DND-41 (cell line): ENCODE data around the gene DHRSX.
"Not testable (repeated sequence)": the region's sequence is repeated elsewhere in the genome, so short reads cannot be mapped to it uniquely, and the experiment has no call there.

ENCODE experiments used
- ATAC-seq: fragments of 200-7000 bp; cut with Tn5 transposase; 3 replicates; pipeline ENCODE4 v1.9.1; 2021; ENCODE audit warnings: low read depth; ENCODE audit not compliant: insufficient read depth
- DNase-seq: peaks from one replicate; pipeline ENCODE4 v3.0.0-alpha.2; 2020
- H2AFZ ChIP-seq: 2 replicates; pipeline ENCODE4 v1.6.0; 2012; ENCODE audit warnings: low read depth, low read length
- H3K27ac ChIP-seq: 2 replicates; pipeline ENCODE4 v1.5.1; 2012; ENCODE audit warnings: low read length, inconsistent platforms
- H3K27me3 ChIP-seq: fragments of 200-600 bp; sonication (generic); 2 replicates; pipeline ENCODE4 v1.6.0; 2012; ENCODE audit warnings: low read length, mild to moderate bottlenecking, inconsistent platforms; ENCODE audit not compliant: insufficient read depth, poor library complexity
- H3K36me3 ChIP-seq: 2 replicates; pipeline ENCODE4 v1.5.1; 2012; ENCODE audit warnings: low read length, inconsistent platforms; ENCODE audit not compliant: insufficient read depth
- H3K4me1 ChIP-seq: 2 replicates; pipeline ENCODE4 v1.5.1; 2012; ENCODE audit warnings: mild to moderate bottlenecking, low read length; ENCODE audit not compliant: insufficient read depth
- H3K4me2 ChIP-seq: 2 replicates; pipeline ENCODE4 v1.6.0; 2012; ENCODE audit warnings: mild to moderate bottlenecking, moderate library complexity, low read length, inconsistent platforms; ENCODE audit not compliant: insufficient read depth
- H3K4me3 ChIP-seq, 2 experiments: fragments of 200-600 bp in 1 of 2; shearing (Covaris generic) in 1 of 2; 2 replicates each; pipeline ENCODE4 v1.5.1; 2012 to 2016; ENCODE audit warnings: inconsistent platforms in 2 of 2, low read length in 2 of 2, mild to moderate bottlenecking in 2 of 2, low read depth in 1 of 2, moderate library complexity in 1 of 2
- H3K79me2 ChIP-seq: 2 replicates; pipeline ENCODE4 v1.6.0; 2012; ENCODE audit warnings: low read length, inconsistent platforms; ENCODE audit not compliant: insufficient read depth
- H3K9ac ChIP-seq: 2 replicates; pipeline ENCODE4 v1.6.0; 2012; ENCODE audit warnings: low read depth, mild to moderate bottlenecking, inconsistent platforms, low read length, moderate library complexity
- H3K9me3 ChIP-seq: 2 replicates; pipeline ENCODE4 v1.5.1; 2012; ENCODE audit warnings: low read length, moderate library complexity, mild to moderate bottlenecking, inconsistent platforms; ENCODE audit not compliant: insufficient read depth, severe bottlenecking
- H4K20me1 ChIP-seq: 2 replicates; pipeline ENCODE4 v1.6.0; 2012; ENCODE audit warnings: low read length; ENCODE audit not compliant: insufficient read depth
- EZH2 ChIP-seq: IDR thresholded peaks from 3 replicates; pipeline ENCODE4 v1.6.1; 2012; ENCODE audit warnings: borderline replicate concordance, low read depth, mild to moderate bottlenecking, moderate library complexity, low read length, inconsistent platforms; ENCODE audit not compliant: severe bottlenecking
- TF ChIP-seq, protein P1 (sequence below): IDR thresholded peaks from 2 replicates; pipeline ENCODE4 v1.5.1; 2012; ENCODE audit warnings: borderline replicate concordance, low read length, moderate library complexity, mild to moderate bottlenecking; ENCODE audit not compliant: poor library complexity, severe bottlenecking; ENCODE audit errors: extremely low read depth

DHRSX gene

DNA sequence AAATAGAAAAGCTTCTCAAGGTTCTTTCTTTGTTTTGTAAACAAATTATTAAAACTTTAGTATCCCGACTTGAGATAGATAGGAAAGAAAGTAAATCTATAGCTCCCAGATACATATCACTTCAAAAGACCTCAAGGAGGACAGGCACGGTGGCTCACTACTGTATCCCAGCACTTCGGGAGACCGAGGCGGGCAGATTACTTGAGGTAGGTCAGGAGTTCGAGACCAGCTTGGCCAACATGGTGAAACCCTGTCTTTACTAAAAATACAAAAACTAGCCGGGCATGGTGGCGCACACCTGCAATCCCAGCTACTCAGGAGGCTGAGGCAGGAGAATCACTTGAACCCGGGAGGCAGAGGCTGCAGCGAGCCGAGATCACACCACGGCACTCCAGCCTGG, 260.0 kb downstream of the DHRSX start:
- H3K9me3 ChIP-seq, H3K27me3 ChIP-seq, ATAC-seq, H3K4me2 ChIP-seq, H2AFZ ChIP-seq, H3K4me3 ChIP-seq, H3K27ac ChIP-seq, H3K36me3 ChIP-seq, H3K9ac ChIP-seq, H4K20me1 ChIP-seq, H3K4me1 ChIP-seq, H3K79me2 ChIP-seq, DNase-seq: not testable (repeated sequence)

DNA sequence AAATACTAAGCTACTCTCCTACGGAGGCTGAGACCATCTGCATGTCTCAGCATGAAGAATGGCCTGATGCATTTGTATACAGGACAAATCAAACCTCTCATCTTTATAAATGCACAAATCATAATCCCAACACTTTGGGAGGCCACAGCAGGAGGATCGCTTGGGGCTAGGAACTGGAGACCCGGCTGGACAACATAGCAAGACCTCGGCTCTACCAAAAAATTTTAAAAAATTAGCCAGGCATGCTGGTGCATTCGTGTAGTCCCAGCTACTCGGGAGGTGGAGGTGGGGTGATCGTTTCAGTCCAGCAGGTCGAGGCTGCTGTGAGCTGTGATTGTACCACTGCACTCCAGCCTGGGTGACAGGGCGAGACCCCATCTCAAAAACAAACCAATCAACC, 262.8 kb downstream of the DHRSX start:
- TF ChIP-seq, protein P1, sequence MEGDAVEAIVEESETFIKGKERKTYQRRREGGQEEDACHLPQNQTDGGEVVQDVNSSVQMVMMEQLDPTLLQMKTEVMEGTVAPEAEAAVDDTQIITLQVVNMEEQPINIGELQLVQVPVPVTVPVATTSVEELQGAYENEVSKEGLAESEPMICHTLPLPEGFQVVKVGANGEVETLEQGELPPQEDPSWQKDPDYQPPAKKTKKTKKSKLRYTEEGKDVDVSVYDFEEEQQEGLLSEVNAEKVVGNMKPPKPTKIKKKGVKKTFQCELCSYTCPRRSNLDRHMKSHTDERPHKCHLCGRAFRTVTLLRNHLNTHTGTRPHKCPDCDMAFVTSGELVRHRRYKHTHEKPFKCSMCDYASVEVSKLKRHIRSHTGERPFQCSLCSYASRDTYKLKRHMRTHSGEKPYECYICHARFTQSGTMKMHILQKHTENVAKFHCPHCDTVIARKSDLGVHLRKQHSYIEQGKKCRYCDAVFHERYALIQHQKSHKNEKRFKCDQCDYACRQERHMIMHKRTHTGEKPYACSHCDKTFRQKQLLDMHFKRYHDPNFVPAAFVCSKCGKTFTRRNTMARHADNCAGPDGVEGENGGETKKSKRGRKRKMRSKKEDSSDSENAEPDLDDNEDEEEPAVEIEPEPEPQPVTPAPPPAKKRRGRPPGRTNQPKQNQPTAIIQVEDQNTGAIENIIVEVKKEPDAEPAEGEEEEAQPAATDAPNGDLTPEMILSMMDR, result no peak
- no peak for TF ChIP-seq EZH2
- ATAC-seq, result no peak
- H3K9ac ChIP-seq, result no peak overlapping the region

DNA sequence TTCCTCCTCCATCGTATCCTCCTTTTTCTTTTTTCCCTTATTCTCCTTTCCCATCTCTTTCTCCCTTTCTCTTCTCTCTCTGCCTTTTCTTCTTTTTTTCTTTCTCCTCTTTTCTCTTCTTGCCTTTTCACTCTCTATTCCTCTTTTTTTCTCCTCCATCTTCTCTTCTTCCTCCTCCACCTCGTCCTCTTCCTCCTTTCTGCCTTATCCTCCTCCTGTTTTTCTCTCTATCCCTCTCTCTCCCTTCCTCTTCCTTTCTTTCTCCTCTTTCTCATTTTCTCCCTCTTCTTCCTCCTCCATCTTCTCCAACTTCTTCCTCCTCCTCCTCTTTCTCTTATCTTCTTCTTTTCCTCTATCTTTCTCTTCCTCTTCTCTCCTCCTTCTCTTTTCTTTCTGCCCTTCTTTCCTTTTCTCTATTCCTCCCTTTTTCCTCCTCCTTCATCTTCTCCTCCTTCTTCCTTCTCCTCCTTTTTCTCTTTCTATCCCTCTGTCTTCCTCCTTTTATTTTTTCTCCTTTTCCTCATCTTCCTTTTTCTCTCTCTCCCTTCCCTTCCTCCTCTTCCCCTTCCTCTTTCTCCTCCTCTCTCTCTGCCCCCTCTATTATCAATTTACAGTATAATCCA, 269.1 kb downstream of the DHRSX start:
- H3K9me3 ChIP-seq, result no peaks in the 10 kb centered on the region
- no peaks in the 10 kb centered on the region for H3K27me3 ChIP-seq
- H3K4me2 ChIP-seq, result no peak overlapping the region
- ATAC-seq (no peak), DNase-seq (no peak)
- H2AFZ ChIP-seq, result no peak overlapping the region
- peaks cover 12% of the 10 kb centered on the region for H3K36me3 ChIP-seq
- peaks cover 10% of the 10 kb centered on the region; the same call in 1 of the 2 replicates for H4K20me1 ChIP-seq
- peaks cover 4% of the 10 kb centered on the region; the same call in 1 of the 2 replicates for H3K4me1 ChIP-seq
- no peak overlapping the region for H3K27ac ChIP-seq
- H3K9ac ChIP-seq, result no peak overlapping the region
- H3K4me3 ChIP-seq, result no peak overlapping the region
- no peaks in the 10 kb centered on the region for H3K79me2 ChIP-seq
- TF ChIP-seq, protein P1, result no peak
- TF ChIP-seq EZH2, result no peak

More for the DNA sequence above, 262.8 kb downstream of the DHRSX start:
- Histone ChIP-seq H3K27ac (no peak overlapping the region), H3K36me3 (no peaks in the 10 kb centered on the region), H3K9me3 (no peaks in the 10 kb centered on the region), H3K4me1 (no peaks in the 10 kb centered on the region), H3K79me2 (no peaks in the 10 kb centered on the region), H3K4me2 (no peak overlapping the region), H3K27me3 (no peaks in the 10 kb centered on the region), H2AFZ (no peak overlapping the region), H3K4me3 (no peak overlapping the region), H4K20me1 (peaks cover 5% of the 10 kb centered on the region; the same call in 1 of the 2 replicates)
- DNase-seq, result no peak

DNA sequence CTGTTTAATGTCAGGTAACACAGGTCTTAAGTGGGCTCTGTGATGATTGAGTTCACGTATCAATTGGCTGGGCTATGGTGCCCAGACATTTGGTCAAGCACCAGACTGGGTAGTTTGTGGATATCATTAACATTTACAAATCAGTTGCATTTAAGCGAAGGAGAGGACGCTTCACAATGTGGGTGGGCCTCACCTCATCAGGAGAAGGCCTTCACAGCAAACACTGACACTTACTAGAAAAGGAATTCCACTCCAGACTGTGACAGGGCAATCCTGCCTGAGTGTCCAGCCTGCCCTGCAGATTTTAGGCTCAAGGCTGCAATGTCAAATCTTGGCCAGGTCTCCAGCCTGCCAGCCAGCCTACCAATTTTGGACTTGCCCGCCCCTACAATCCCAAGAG, 270.3 kb downstream of the DHRSX start:
- Histone ChIP-seq H3K9ac (no peak overlapping the region), H3K4me1 (peaks cover 4% of the 10 kb centered on the region; the same call in 1 of the 2 replicates), H3K36me3 (peaks cover 12% of the 10 kb centered on the region), H3K79me2 (no peaks in the 10 kb centered on the region), H4K20me1 (peaks cover 10% of the 10 kb centered on the region; the same call in 1 of the 2 replicates), H3K9me3 (no peaks in the 10 kb centered on the region), H3K27me3 (no peaks in the 10 kb centered on the region), H2AFZ (no peak overlapping the region), H3K27ac (no peak overlapping the region), H3K4me2 (no peak overlapping the region), H3K4me3 (no peak overlapping the region)
- TF ChIP-seq EZH2, result no peak
- TF ChIP-seq, protein P1, result no peak
- DNase-seq, result no peak
- no peak for ATAC-seq
